Mononuclear cell (primary cell): ENCODE measurements around the gene IQCK. TPM values are rescaled to one million over a fixed set of nuclear protein-coding genes. Genes with fewer than 3 reads are reported as not detected.
A peak's percentile ranks its signal among the peaks of the same experiment; 100 is the strongest.

Source experiments
- H3K27me3 ChIP-seq: 2 replicates; pipeline ENCODE4 v1.6.0; 2011; ENCODE audit warnings: low read length, control low read depth; ENCODE audit not compliant: insufficient read depth
- H3K4me1 ChIP-seq: 2 replicates; pipeline ENCODE4 v1.5.1; 2011; ENCODE audit warnings: mild to moderate bottlenecking, low read length, control low read depth; ENCODE audit not compliant: insufficient read depth
- H3K4me3 ChIP-seq: 2 replicates; pipeline ENCODE4 v1.5.1; 2011; ENCODE audit warnings: mild to moderate bottlenecking, low read length, moderate library complexity
- H3K9me3 ChIP-seq: 2 replicates; pipeline ENCODE4 v1.5.1; 2011; ENCODE audit warnings: low read depth, mild to moderate bottlenecking, control low read depth, low read length
- total RNA-seq: library from RNA; depleted of rRNA; stranded (reverse); fragments of >200 nt; gene quantifications from one replicate; pipeline ENCODE4 v1.2.3, GENCODE V29; 2012

Gene IQCK
- total RNA-seq, 1 donor: 1.9 TPM

DNA sequence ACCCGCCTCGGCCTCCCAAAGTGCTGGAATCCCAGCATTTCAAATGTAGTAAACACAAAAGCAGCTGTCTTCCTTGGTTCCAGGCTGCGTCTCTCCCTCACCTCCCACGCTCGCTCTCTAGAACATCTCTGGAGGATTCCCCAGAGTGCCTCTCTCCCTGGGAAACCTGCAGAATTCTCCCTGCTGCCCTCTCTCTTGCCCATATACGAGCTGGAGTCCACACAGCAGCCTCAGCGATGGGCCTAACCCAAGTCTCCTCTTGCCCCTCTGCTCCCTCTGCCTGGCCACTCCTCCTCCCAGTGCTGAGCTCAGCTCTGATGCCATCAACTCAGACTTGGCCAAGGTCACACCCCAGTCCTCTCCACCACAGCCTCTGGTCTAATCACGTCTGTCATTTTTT, 156.0 kb downstream of the IQCK start:
- no peaks in the 10 kb centered on the region for H3K4me1 ChIP-seq
- H3K4me3 ChIP-seq: no peak overlapping the region
- no peaks in the 10 kb centered on the region for H3K27me3 ChIP-seq
- no peaks in the 10 kb centered on the region for H3K9me3 ChIP-seq

DNA sequence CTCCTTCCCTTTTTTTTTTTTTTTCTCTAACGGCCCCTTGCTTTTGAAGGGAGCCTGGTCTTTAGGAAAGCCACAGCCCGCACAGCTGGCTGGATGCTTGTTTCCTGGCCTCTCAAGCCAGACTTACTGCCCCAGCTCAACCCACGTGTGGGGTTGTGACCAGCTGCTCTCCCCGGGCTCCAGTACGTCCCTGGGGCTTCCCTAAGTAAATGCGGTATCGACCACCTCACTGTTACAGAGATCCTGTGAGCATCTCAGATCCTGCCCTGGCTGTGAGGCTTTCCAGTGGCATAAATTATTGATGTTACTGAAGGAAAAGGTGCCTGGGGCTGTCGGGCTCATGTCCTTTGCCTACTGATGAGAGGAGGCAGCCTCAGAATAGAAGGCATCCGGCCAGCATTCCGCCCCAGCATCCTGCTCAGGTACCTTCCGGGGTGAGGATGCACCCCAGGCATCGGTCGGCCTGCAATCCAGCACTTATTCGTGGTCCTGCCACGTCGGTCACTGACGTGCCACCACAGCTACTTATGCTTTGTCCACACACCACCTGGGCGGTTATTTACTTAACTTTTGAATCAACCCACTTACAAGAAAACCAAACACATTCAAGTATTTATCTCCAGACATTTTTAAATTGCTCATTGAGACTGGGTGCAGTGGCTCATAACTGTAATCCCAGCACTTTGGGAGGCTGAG, 156.9 kb downstream of the IQCK start:
- H3K4me1 ChIP-seq: no peaks in the 10 kb centered on the region
- H3K9me3 ChIP-seq: no peaks in the 10 kb centered on the region
- H3K4me3 ChIP-seq: no peak overlapping the region
- H3K27me3 ChIP-seq: no peaks in the 10 kb centered on the region

DNA sequence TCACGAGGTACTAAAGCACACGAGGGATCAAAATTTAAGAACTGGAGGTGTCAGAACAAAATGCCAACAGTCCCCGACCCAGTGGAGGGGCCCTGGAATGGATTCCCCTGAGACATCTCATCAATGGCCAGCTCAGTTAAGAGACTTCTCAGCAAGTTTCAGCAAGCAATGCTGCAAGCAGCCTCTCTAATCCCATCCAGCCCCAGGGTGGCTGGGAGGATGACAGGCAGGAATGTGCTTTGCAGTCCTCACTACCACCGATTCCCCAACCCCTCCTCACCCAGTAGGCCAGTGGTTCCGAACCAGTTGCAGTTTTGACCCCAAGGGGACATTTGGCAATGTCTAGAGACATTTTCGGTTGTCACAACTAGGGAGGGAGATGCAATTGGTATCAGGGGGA, 157.8 kb downstream of the IQCK start:
- Histone ChIP-seq H3K4me1 (no peaks in the 10 kb centered on the region), H3K4me3 (no peak overlapping the region), H3K27me3 (no peaks in the 10 kb centered on the region), H3K9me3 (no peaks in the 10 kb centered on the region)

DNA sequence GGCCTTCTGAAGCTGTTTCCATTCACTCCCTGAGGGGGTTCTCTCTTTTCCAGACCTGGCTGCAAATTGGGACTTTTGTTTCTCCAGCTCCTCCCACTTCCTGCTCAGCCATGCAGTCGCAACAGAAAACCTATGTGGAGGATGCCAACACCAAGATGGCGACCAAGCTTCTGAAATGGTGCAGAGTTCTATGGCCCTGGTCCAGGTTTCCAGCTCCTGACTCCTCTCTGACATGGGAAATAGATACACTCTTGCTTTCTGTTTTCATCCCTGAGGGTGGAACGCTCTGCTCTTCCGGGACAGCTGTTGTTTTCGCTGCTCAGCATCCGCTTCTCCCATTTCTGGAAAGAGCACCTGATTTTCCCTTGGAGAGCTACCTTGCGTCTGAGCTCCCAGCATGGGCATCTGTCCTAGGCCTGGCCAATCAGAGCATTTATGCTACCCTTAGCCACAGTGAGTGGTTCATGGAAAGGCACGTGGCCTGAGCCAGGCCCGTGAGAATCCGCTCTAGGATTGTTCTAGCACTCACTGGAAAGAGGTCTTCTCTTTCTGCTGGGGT, 158.5 kb downstream of the IQCK start:
- no peaks in the 10 kb centered on the region for H3K4me1 ChIP-seq
- H3K27me3 ChIP-seq: no peaks in the 10 kb centered on the region
- no peak overlapping the region for H3K4me3 ChIP-seq
- H3K9me3 ChIP-seq: no peaks in the 10 kb centered on the region

DNA sequence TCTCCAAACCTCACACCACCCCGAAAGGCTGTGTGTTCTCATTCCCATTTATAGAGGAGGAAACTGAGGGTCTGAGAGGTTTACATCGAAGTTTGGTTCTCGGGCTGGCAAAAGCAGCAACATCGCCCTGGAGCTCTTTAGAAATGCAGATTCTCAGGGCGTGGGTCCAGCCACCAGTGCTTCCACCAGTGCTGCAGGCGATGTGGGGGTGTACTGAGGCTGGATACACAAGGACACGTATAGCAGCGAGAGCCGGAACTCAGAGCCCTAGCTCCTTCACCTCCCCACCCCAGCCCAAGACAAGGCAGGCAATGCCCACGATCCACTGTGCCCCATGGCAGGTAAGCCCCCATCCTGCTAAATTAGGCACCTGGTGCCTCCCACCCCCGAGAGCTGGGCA, 160.7 kb downstream of the IQCK start:
- H3K4me3 ChIP-seq: no peak overlapping the region
- peaks cover 20% of the 10 kb centered on the region for H3K27me3 ChIP-seq
- H3K4me1 ChIP-seq: peaks cover 5% of the 10 kb centered on the region
- H3K9me3 ChIP-seq: no peaks in the 10 kb centered on the region

DNA sequence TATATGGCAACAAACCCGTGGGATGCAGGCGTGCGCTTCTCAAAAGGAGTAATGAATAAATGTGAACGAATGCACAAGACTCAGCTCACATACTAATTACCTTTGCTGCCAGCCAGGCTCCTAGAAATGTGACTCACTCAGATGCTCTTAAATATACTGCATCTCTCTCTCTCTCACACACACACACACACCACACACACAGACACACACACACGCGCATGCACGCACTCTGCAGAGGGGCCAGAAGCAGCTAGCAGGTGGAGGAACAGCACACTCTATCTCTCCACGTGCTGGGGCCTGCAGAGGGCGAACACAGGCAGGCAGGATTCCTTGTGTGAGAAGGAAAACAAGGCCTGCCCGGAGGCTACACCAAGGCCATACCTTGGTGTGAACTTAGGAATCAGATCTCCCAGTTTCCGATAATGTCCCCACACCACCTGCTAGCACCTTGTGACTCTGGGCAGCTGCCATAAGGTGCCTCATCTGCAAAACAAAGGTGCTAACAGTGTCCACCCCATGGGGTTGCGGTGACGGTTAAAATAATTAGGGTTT, 161.2 kb downstream of the IQCK start:
- no peaks in the 10 kb centered on the region for H3K9me3 ChIP-seq
- peaks cover 5% of the 10 kb centered on the region for H3K4me1 ChIP-seq
- peaks cover 21% of the 10 kb centered on the region for H3K27me3 ChIP-seq
- no peak overlapping the region for H3K4me3 ChIP-seq

DNA sequence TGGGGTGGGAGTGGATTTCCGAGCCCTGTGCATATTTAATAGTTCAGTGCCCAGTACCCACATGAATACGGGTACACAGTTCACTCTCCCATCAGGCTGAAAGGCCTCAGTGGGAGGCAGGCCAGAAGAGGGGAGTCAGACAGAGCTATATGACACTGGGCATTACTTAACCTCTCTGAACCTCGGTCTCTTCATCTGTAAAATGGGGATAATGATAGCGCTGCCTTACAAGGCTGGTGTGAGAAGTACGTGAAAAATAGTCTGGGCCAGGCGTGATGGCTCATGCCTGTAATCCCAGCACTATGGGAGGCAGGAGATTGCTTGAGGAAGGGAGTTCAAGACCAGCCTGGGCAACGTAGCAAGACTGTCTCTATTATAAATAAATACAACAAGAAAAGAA, 163.0 kb downstream of the IQCK start:
- Histone ChIP-seq H3K9me3 (no peaks in the 10 kb centered on the region), H3K4me1 (peaks cover 17% of the 10 kb centered on the region), H3K27me3 (peaks cover 31% of the 10 kb centered on the region), H3K4me3 (no peak overlapping the region)

DNA sequence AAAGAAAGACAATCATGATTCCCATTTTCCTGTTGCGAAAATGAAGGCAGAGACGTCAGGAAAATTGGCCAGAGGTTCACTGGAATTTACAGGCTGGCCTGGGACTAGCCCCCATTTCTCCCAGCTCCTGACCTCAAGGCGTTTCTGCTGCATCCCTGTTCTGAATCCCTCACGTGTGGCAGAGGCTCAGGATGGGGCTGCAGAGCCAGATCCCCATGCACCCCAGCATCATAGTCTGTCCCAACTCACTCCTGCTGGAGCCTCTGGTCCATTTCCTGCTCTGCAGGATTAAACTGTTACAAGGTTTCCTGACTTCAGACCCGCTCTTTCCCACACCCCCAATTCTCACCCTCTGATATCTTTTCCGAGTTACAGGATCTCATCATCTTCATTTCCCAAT, 163.7 kb downstream of the IQCK start:
- Histone ChIP-seq H3K9me3 (no peaks in the 10 kb centered on the region), H3K4me1 (peaks cover 23% of the 10 kb centered on the region), H3K27me3 (peaks cover 33% of the 10 kb centered on the region), H3K4me3 (no peak overlapping the region)

DNA sequence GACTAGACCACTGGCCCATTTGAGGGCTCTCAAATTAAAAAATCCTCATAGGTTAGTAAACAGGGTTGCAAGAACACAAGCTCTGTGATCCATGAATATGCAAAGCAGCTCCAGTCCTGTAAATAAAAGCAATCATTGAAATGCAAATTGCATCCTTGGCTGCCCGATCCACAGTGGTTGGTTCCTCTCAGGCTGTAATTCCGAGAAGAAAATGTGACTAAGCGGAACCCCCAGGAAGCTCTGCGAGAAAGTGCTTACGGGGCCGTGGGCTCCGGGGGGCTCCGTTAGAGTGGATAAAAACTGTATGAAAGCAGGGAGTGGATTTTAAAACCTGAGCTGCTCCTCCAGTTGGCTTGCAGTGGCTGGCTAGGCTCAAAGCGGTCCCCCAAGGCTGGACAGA, 164.1 kb downstream of the IQCK start:
- peaks cover 23% of the 10 kb centered on the region for H3K4me1 ChIP-seq
- H3K9me3 ChIP-seq: no peaks in the 10 kb centered on the region
- H3K4me3 ChIP-seq: no peak overlapping the region
- peaks cover 33% of the 10 kb centered on the region for H3K27me3 ChIP-seq

DNA sequence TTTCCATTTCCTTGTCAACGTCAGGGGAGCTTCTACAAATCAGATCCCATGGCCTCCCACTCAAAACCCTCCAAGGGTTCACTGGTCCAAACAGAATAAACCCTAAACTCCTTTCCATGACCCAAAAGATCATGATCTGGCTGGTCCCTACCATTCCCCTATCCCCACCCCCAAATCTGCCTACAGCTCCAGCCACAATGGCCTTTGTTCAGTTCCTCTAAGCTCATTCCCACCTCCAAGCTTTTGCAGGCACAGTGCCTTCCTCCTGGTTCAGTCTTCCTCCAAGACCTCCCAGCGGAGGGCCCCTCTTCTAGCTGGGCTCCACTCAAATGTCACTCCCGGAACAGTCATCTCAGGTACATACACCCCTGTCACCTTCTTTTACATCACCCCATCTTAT, 164.6 kb downstream of the IQCK start:
- Histone ChIP-seq H3K4me3 (no peak overlapping the region), H3K27me3 (peaks cover 33% of the 10 kb centered on the region), H3K9me3 (no peaks in the 10 kb centered on the region), H3K4me1 (peaks cover 23% of the 10 kb centered on the region)

DNA sequence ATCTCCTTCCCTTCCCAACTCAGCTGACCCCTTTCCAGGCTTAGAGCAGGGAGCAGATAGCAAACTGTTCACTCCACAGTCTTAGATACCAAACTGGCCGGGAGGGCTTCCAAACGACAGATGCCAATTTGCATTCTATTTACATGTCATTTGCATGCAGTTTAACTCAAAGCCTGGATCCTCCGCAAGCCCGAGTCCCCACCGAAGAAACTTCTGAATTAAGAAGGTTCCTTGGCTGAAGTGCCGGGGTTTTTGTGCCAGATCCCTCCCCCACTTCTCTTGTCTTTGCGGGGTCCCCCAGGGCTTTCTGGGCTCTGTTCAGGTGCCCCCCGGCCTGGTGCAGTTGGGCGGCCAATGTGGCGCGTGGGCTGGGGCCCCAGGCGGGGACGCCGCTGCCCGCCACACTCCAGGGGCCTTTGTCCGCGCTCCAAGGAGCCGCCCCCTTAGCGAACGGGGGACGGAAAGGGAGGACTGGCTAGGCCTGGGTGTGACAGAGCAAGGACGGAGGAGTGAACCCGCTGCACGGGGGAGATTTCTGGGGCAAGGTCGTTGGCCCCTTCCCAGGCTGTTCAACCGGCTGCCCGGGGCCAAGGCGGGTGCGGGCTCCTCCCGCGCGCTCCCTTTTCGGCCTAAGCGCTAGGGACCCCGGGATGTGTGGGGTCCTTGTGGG, 165.4 kb downstream of the IQCK start:
- H3K9me3 ChIP-seq: no peaks in the 10 kb centered on the region
- peaks cover 23% of the 10 kb centered on the region for H3K4me1 ChIP-seq
- H3K27me3 ChIP-seq: peaks cover 33% of the 10 kb centered on the region
- no peak overlapping the region for H3K4me3 ChIP-seq

DNA sequence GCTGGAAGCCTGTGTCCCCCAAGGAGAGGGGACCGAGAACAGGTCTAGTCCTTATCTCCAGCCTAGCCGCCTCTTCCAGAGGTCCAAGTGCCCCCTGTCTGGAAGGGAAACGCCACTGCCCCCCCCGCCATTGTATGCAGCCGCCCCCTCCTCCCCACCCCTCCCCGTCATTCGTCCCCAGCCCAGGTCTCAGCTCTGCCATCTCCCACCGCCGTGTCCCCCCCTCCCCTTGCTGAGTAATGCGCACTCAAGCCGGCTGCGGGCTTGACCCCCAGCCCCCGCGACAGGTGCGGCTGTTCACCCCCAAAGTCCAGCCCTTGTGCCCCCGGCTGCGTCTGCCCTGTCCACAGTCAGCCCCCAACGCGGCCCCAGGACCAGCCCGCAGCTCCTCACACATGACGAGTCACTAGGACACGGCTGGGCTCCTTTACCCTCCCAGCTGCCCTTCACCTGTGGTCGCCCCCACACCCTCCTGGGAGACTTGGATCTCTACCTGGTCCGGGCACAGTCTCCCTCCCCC, 166.0 kb downstream of the IQCK start:
- peaks cover 23% of the 10 kb centered on the region for H3K4me1 ChIP-seq
- H3K9me3 ChIP-seq: no peaks in the 10 kb centered on the region
- H3K27me3 ChIP-seq: peaks cover 33% of the 10 kb centered on the region
- H3K4me3 ChIP-seq: no peak overlapping the region

DNA sequence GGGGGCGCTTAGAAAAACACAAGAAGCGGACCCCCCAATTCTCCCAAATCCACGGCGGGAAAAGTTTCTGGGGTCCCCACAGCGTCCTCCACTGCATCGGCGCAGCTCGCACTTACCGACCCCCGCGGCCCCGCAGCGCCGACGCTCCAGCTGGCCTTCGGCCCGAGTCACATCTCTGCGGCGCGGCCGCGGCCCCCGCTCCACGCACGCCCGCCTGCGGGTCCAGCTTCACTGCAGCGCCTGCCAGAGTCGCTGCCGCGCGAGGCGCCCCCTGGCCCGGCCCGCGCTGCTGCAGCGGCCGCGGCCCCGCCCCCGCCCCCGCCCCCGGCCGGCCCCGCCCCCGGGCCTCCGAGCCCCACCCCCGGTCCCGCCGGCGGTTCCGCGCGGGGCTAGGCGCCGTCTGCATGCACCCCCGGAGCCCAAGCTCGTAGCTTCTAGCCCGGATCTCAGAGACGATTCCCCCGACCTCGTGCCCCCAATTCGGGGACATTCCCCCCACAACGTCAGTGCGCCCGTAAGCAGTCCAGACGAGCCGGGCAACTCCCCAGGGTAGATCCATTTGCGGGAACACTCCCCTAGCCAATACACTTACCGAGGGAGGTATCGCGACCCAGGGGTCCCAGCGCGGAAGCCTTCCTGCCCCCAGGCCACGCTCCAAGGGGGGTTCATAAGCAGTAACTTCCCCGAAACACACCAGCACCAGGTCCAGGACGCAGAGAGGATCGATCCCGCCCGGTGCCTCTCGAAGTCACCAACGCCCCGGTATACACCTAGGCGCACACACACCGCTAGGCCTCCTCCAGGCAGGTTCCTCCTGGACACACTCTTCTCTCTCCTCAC, 166.8 kb downstream of the IQCK start, which contains the start of gene GPRC5B:
TSS of gene GPRC5B (minus strand) at position 238 of the 840 bp plus-strand sequence. CDS start 12,003 bp downstream, outside the sequence.
- Histone ChIP-seq H3K4me3 (peak within 1 kb of the TSS; percentile 19), H3K27me3 (peaks cover 33% of the 10 kb centered on the region), H3K9me3 (no peaks in the 10 kb centered on the region), H3K4me1 (peaks cover 23% of the 10 kb centered on the region)

DNA sequence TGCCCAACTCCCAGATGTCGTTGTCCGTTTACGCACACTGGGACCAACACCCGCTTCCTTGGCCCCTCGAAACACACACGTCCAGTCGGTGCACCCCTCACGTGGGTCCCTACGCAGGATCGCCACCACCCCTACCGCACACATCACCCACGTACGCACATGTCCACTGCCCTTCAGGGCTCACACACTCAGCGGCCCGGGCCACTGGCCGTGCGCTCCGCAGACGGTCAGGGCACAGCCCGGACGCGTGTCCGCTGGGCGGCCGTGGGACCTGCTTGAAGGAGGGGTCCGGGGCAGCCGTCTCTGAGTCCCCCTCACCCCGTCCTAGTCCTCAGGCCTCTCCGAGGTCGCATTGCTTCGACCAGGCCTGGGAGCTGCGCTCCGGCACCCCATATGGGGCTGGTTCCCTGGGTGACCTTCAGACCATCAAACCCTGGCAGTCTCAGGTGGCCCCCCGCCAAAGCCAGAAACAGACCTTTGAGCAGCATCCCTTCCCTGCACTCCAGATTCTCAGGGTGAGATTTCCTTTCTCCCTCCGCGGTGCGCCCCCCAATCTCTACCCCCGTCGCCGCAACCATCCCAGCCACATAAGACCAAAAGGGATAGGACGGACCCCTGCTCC, 167.5 kb downstream of the IQCK start:
- Histone ChIP-seq H3K27me3 (peaks cover 33% of the 10 kb centered on the region), H3K4me1 (peaks cover 23% of the 10 kb centered on the region), H3K9me3 (no peaks in the 10 kb centered on the region), H3K4me3 (no peak overlapping the region)
